Measurements from ENCODE around the gene POU6F2. TPM values are rescaled to one million over a fixed set of nuclear protein-coding genes. Genes with fewer than 3 reads are reported as not detected.

Gene POU6F2
- total RNA-seq, 1 donor from 2014 or later, result 7.9 TPM

GRCh38 chr7:39069031-39069430 lies 91.3 kb downstream of the POU6F2 start:
- Mint-ChIP-seq H3K9me3 (no peaks in the 10 kb centered on the region), H3K4me1 (peaks cover 29% of the 10 kb centered on the region), H3K27me3 (ENCODE audit: low read depth) (no peaks in the 10 kb centered on the region), H3K4me3 (no peak overlapping the region), H3K36me3 (ENCODE audit: low read depth) (no peaks in the 10 kb centered on the region), H3K27ac (ENCODE audit: unreplicated experiment) (no peak overlapping the region)
- TF ChIP-seq CTCF (conservative IDR thresholded peaks at IDR 0.05), result no peak
- DNase-seq (ENCODE audit: low read depth, low spot score), result no peak

- Mint-ChIP-seq H3K36me3 (ENCODE audit: low read depth) (no peaks in the 10 kb centered on the region), H3K9me3 (no peaks in the 10 kb centered on the region), H3K27me3 (ENCODE audit: low read depth) (no peaks in the 10 kb centered on the region), H3K4me3 (no peak overlapping the region), H3K27ac (ENCODE audit: unreplicated experiment) (no peak overlapping the region), H3K4me1 (peaks cover 29% of the 10 kb centered on the region)
- DNase-seq (ENCODE audit: low read depth, low spot score), result no peak
- TF ChIP-seq CTCF (conservative IDR thresholded peaks at IDR 0.05), result no peak
Measured at GRCh38 chr7:39069896-39070881, 92.5 kb downstream of the POU6F2 start.

GRCh38 chr7:39071116-39071515 lies 93.4 kb downstream of the POU6F2 start:
- H3K27ac Mint-ChIP-seq (ENCODE audit: unreplicated experiment), result no peak overlapping the region
- H3K36me3 Mint-ChIP-seq (ENCODE audit: low read depth), result no peaks in the 10 kb centered on the region
- no peak for TF ChIP-seq CTCF (conservative IDR thresholded peaks at IDR 0.05)
- H3K27me3 Mint-ChIP-seq (ENCODE audit: low read depth), result no peaks in the 10 kb centered on the region
- peaks cover 29% of the 10 kb centered on the region for H3K4me1 Mint-ChIP-seq
- H3K4me3 Mint-ChIP-seq, result no peak overlapping the region
- DNase-seq (ENCODE audit: low read depth, low spot score), result no peak
- H3K9me3 Mint-ChIP-seq, result no peaks in the 10 kb centered on the region

GRCh38 chr7:39073432-39073831 lies 95.7 kb downstream of the POU6F2 start:
- peak overlapping the region; percentile 9 for H3K4me3 Mint-ChIP-seq
- H3K27me3 Mint-ChIP-seq (ENCODE audit: low read depth), result no peaks in the 10 kb centered on the region
- H3K9me3 Mint-ChIP-seq, result no peaks in the 10 kb centered on the region
- TF ChIP-seq CTCF (conservative IDR thresholded peaks at IDR 0.05), result no peak
- no peaks in the 10 kb centered on the region for H3K36me3 Mint-ChIP-seq (ENCODE audit: low read depth)
- peak; percentile 22 for DNase-seq (ENCODE audit: low read depth, low spot score)
- peak overlapping the region; percentile 19 for H3K27ac Mint-ChIP-seq (ENCODE audit: unreplicated experiment)
- H3K4me1 Mint-ChIP-seq, result peaks cover 29% of the 10 kb centered on the region

- no peak for TF ChIP-seq CTCF (conservative IDR thresholded peaks at IDR 0.05)
- Mint-ChIP-seq H3K27me3 (ENCODE audit: low read depth) (no peaks in the 10 kb centered on the region), H3K4me1 (peaks cover 17% of the 10 kb centered on the region), H3K36me3 (ENCODE audit: low read depth) (no peaks in the 10 kb centered on the region), H3K27ac (ENCODE audit: unreplicated experiment) (no peak overlapping the region), H3K9me3 (no peaks in the 10 kb centered on the region), H3K4me3 (no peak overlapping the region)
- no peak for DNase-seq (ENCODE audit: low read depth, low spot score)
Measured at GRCh38 chr7:39075210-39075609, 97.5 kb downstream of the POU6F2 start.
